Panc1 (cell line): ENCODE measurements around the gene NR1H3. TPM values are rescaled to one million over a fixed set of nuclear protein-coding genes. Genes with fewer than 3 reads are reported as not detected.

Source experiments
- ATAC-seq: fragments of 200-7000 bp; cut with Tn5 transposase; 2 replicates; pipeline ENCODE4 v1.9.1; 2020; ENCODE audit warnings: mild to moderate bottlenecking, moderate library complexity
- BruUV-seq: library from RNA; stranded (reverse); fragments of 400-500 nt; replicated peaks from 2 replicates; lab custom pipeline; 2021; lab: Mats Ljungman, UMichigan
- CTCF ChIA-PET: fragments of 300-600 bp; sonication (Branson Sonifier 250); formaldehyde crosslinking; loops from one replicate; lab custom pipeline; 2022; ENCODE audit warnings: antibody characterized with exemption; lab: Charles Lee
- POLR2A ChIA-PET: fragments of 300-600 bp; sonication (Branson Sonifier 250); formaldehyde crosslinking; loops from one replicate; lab custom pipeline; 2022; ENCODE audit warnings: antibody characterized with exemption; lab: Charles Lee
- DNase-seq: peaks from one replicate; pipeline ENCODE4 v3.0.0-alpha.2; 2010; ENCODE audit warnings: low read depth, low spot score
- H3K27ac ChIP-seq: 2 replicates; pipeline ENCODE4 v1.5.1; 2011; ENCODE audit warnings: mild to moderate bottlenecking, low read length, inconsistent platforms
- H3K27me3 ChIP-seq: fragments of 200-500 bp; sonication (Bioruptor generic); 2 replicates; pipeline ENCODE4 v1.6.0; 2014; ENCODE audit warnings: low read length, inconsistent platforms; ENCODE audit not compliant: control insufficient read depth, insufficient read depth
- H3K36me3 ChIP-seq: fragments of 200-500 bp; sonication (Bioruptor generic); 2 replicates; pipeline ENCODE4 v1.5.1; 2014; ENCODE audit warnings: inconsistent platforms, mild to moderate bottlenecking, low read length, moderate library complexity; ENCODE audit not compliant: control insufficient read depth, insufficient read depth
- H3K4me1 ChIP-seq: 2 replicates; pipeline ENCODE4 v1.5.1; 2011; ENCODE audit warnings: inconsistent platforms, mild to moderate bottlenecking, low read length, moderate library complexity; ENCODE audit not compliant: control insufficient read depth, insufficient read depth
- H3K4me3 ChIP-seq, 2 experiments: 2 replicates each; pipeline ENCODE4 v1.5.1; 2011 to 2012; ENCODE audit warnings: low read depth in 2 of 2, low read length in 2 of 2, mild to moderate bottlenecking in 2 of 2, inconsistent platforms in 1 of 2, moderate library complexity in 1 of 2
- H3K9me3 ChIP-seq: fragments of 200-500 bp; sonication (Bioruptor generic); 2 replicates; pipeline ENCODE4 v1.5.1; 2014; ENCODE audit warnings: low read depth, mild to moderate bottlenecking, inconsistent platforms, low read length, moderate library complexity; ENCODE audit not compliant: control insufficient read depth, insufficient read depth
- CTCF ChIP-seq: fragments of 450-650 bp; IDR thresholded peaks from 2 replicates; pipeline ENCODE4 v1.5.1; 2017; ENCODE audit warnings: mild to moderate bottlenecking
- POLR2AphosphoS5 ChIP-seq: IDR thresholded peaks from 2 replicates; pipeline ENCODE4 v1.6.1; 2012; ENCODE audit warnings: mild to moderate bottlenecking, low read depth, low read length, moderate library complexity
- REST ChIP-seq, 2 experiments: IDR thresholded peaks; 2 replicates each; pipeline ENCODE4 v1.6.1; 2011 to 2012; ENCODE audit warnings: low read depth in 2 of 2, control low read depth in 1 of 2, low read length in 1 of 2, mild to moderate bottlenecking in 1 of 2, moderate library complexity in 1 of 2; ENCODE audit not compliant: insufficient read depth in 1 of 2
- SIN3A ChIP-seq: IDR thresholded peaks from 2 replicates; pipeline ENCODE4 v1.6.1; 2012; ENCODE audit warnings: low read depth, mild to moderate bottlenecking, low read length, moderate library complexity, borderline replicate concordance; ENCODE audit not compliant: insufficient read depth
- TCF7L2 ChIP-seq: IDR thresholded peaks from 2 replicates; pipeline ENCODE4 v1.6.1; 2011; ENCODE audit warnings: mild to moderate bottlenecking, low read depth, low read length, inconsistent platforms
- in situ Hi-C: cut with HindIII; loops from 2 replicates; pipeline ENCODE4 v1.10.0; 2016; ENCODE audit warnings: low sequenced_read_pairs, low pct_unique_long_range_greater_than_20kb
- intact Hi-C: fragments of 100-400 bp; cut with micrococcal nuclease; formaldehyde crosslinking; loops from one replicate; pipeline ENCODE4 v1.10.0; 2022; ENCODE audit not compliant: unreplicated experiment
- total RNA-seq: library from RNA; stranded (reverse); gene quantifications from one replicate; pipeline ENCODE4 v1.2.1, GENCODE V29; 2021; ENCODE audit not compliant: unreplicated experiment

The NR1H3 gene
- total RNA-seq, 1 experiment from 2014 or later, result 17.2 TPM

- POLR2A ChIA-PET, result no interaction called here
- intact Hi-C loops (no loop called here), in situ Hi-C loops (no loop called here)
- H3K27me3 ChIP-seq, result no peaks in the 10 kb centered on the region
- ATAC-seq (no peak), DNase-seq (no peak)
- no TSS peak for BruUV-seq
- TF ChIP-seq REST (IDR thresholded peaks at IDR 0.05; ENCODE audit: insufficient read depth in 1 of 2, low read depth in 2 of 2, low read length in 1 of 2), result no peak
- TF ChIP-seq POLR2AphosphoS5, result no peak
- no peak for TF ChIP-seq TCF7L2
- TF ChIP-seq CTCF, result no peak
- TF ChIP-seq SIN3A, result no peak
- no peaks in the 10 kb centered on the region for H3K4me1 ChIP-seq
- no peak overlapping the region for H3K4me3 ChIP-seq
- H3K9me3 ChIP-seq, result no peaks in the 10 kb centered on the region
- H3K27ac ChIP-seq, result no peak overlapping the region
- CTCF ChIA-PET, result no interaction called here
- H3K36me3 ChIP-seq, result peaks cover 5% of the 10 kb centered on the region; the same call in 1 of the 2 replicates
Observed at GRCh38 chr11:47306484-47306844, 48.7 kb downstream of the NR1H3 start.

- CTCF ChIA-PET, result no interaction called here
- TF ChIP-seq TCF7L2 (no peak), CTCF (no peak), REST (IDR thresholded peaks at IDR 0.05; ENCODE audit: insufficient read depth in 1 of 2, low read depth in 2 of 2, low read length in 1 of 2) (no peak)
- intact Hi-C loops, result no loop called here
Observed at GRCh38 chr11:47308050-47308823, 50.4 kb downstream of the NR1H3 start.

More at GRCh38 chr11:47308050-47308823, 50.4 kb downstream of the NR1H3 start:
- Histone ChIP-seq H3K36me3 (peaks cover 6% of the 10 kb centered on the region; the same call in 1 of the 2 replicates), H3K27me3 (no peaks in the 10 kb centered on the region), H3K27ac (no peak overlapping the region), H3K4me1 (no peaks in the 10 kb centered on the region), H3K9me3 (no peaks in the 10 kb centered on the region), H3K4me3 (no peak overlapping the region)
- in situ Hi-C loops, result no loop called here
- no TSS peak for BruUV-seq
- ATAC-seq, result no peak
- POLR2A ChIA-PET, result no interaction called here
- no peak for DNase-seq
